ENCODE data around the gene EHMT1. TPM values are rescaled to one million over a fixed set of nuclear protein-coding genes. Genes with fewer than 3 reads are reported as not detected.

EHMT1 gene
- total and polyA plus RNA-seq, 2 of the 13 experiments (the other 11 are each of a cell fraction or from before 2014, with no cell fraction given): 23.0 to 27.1 TPM

GRCh38 chr9:137618105-137619067, at the start of gene EHMT1 (continued):
- TF ChIP-seq REST (IDR thresholded peaks at IDR 0.05; ENCODE audit: borderline replicate concordance in 1 of 2, low read depth in 1 of 2, low read length in 2 of 2) (0 out of 4 replicates have a peak, but pooled peaks of 1 of the 2 experiments have one; percentile 5), MED8 (CRISPR knock-in tag; IDR thresholded peaks at IDR 0.05; ENCODE audit: insufficient replicate concordance) (no peak), DPF2 (CRISPR knock-in tag; IDR thresholded peaks at IDR 0.05; ENCODE audit: borderline replicate concordance, low read depth) (no peak), ATF4 (CRISPR knock-in tag; IDR thresholded peaks at IDR 0.05) (peak in 1 of 2 experiments; percentile 14; a peak in 1 of 4 replicates), XBP1 (CRISPR knock-in tag; IDR thresholded peaks at IDR 0.05) (no peak), HDAC2 (CRISPR knock-in tag; IDR thresholded peaks at IDR 0.05) (no peak; the same call in 1 of the 2 replicates), ZNF354B (CRISPR knock-in tag; IDR thresholded peaks at IDR 0.05) (no peak), ZNF770 (CRISPR knock-in tag; IDR thresholded peaks at IDR 0.05) (peak; percentile 48; the same call in 1 of the 2 replicates), ZNF788 (CRISPR knock-in tag; IDR thresholded peaks at IDR 0.05; ENCODE audit: borderline replicate concordance) (peak; percentile 65; the same call in 1 of the 2 replicates), ZNF609 (CRISPR knock-in tag; IDR thresholded peaks at IDR 0.05; ENCODE audit: borderline replicate concordance) (no peak), ZNF766 (CRISPR knock-in tag; IDR thresholded peaks at IDR 0.05; ENCODE audit: borderline replicate concordance) (no peak)

All from HepG2 (cell line).